DND-41 (cell line): Measurements from ENCODE around the gene GALNTL6.

ENCODE experiments used
- ATAC-seq: fragments of 200-7000 bp; cut with Tn5 transposase; 3 replicates; pipeline ENCODE4 v1.9.1; 2021; ENCODE audit warnings: low read depth; ENCODE audit not compliant: insufficient read depth
- DNase-seq: peaks from one replicate; pipeline ENCODE4 v3.0.0-alpha.2; 2020
- H2AFZ ChIP-seq: 2 replicates; pipeline ENCODE4 v1.6.0; 2012; ENCODE audit warnings: low read depth, low read length
- H3K27ac ChIP-seq: 2 replicates; pipeline ENCODE4 v1.5.1; 2012; ENCODE audit warnings: low read length, inconsistent platforms
- H3K27me3 ChIP-seq: fragments of 200-600 bp; sonication (generic); 2 replicates; pipeline ENCODE4 v1.6.0; 2012; ENCODE audit warnings: low read length, mild to moderate bottlenecking, inconsistent platforms; ENCODE audit not compliant: insufficient read depth, poor library complexity
- H3K36me3 ChIP-seq: 2 replicates; pipeline ENCODE4 v1.5.1; 2012; ENCODE audit warnings: low read length, inconsistent platforms; ENCODE audit not compliant: insufficient read depth
- H3K4me1 ChIP-seq: 2 replicates; pipeline ENCODE4 v1.5.1; 2012; ENCODE audit warnings: mild to moderate bottlenecking, low read length; ENCODE audit not compliant: insufficient read depth
- H3K4me2 ChIP-seq: 2 replicates; pipeline ENCODE4 v1.6.0; 2012; ENCODE audit warnings: mild to moderate bottlenecking, moderate library complexity, low read length, inconsistent platforms; ENCODE audit not compliant: insufficient read depth
- H3K4me3 ChIP-seq, 2 experiments: fragments of 200-600 bp in 1 of 2; shearing (Covaris generic) in 1 of 2; 2 replicates each; pipeline ENCODE4 v1.5.1; 2012 to 2016; ENCODE audit warnings: inconsistent platforms in 2 of 2, low read length in 2 of 2, mild to moderate bottlenecking in 2 of 2, low read depth in 1 of 2, moderate library complexity in 1 of 2
- H3K79me2 ChIP-seq: 2 replicates; pipeline ENCODE4 v1.6.0; 2012; ENCODE audit warnings: low read length, inconsistent platforms; ENCODE audit not compliant: insufficient read depth
- H3K9ac ChIP-seq: 2 replicates; pipeline ENCODE4 v1.6.0; 2012; ENCODE audit warnings: low read depth, mild to moderate bottlenecking, inconsistent platforms, low read length, moderate library complexity
- H3K9me3 ChIP-seq: 2 replicates; pipeline ENCODE4 v1.5.1; 2012; ENCODE audit warnings: low read length, moderate library complexity, mild to moderate bottlenecking, inconsistent platforms; ENCODE audit not compliant: insufficient read depth, severe bottlenecking
- H4K20me1 ChIP-seq: 2 replicates; pipeline ENCODE4 v1.6.0; 2012; ENCODE audit warnings: low read length; ENCODE audit not compliant: insufficient read depth
- CTCF ChIP-seq: IDR thresholded peaks from 2 replicates; pipeline ENCODE4 v1.5.1; 2012; ENCODE audit warnings: borderline replicate concordance, low read length, moderate library complexity, mild to moderate bottlenecking; ENCODE audit not compliant: poor library complexity, severe bottlenecking; ENCODE audit errors: extremely low read depth
- EZH2 ChIP-seq: IDR thresholded peaks from 3 replicates; pipeline ENCODE4 v1.6.1; 2012; ENCODE audit warnings: borderline replicate concordance, low read depth, mild to moderate bottlenecking, moderate library complexity, low read length, inconsistent platforms; ENCODE audit not compliant: severe bottlenecking

GALNTL6 gene

DNA sequence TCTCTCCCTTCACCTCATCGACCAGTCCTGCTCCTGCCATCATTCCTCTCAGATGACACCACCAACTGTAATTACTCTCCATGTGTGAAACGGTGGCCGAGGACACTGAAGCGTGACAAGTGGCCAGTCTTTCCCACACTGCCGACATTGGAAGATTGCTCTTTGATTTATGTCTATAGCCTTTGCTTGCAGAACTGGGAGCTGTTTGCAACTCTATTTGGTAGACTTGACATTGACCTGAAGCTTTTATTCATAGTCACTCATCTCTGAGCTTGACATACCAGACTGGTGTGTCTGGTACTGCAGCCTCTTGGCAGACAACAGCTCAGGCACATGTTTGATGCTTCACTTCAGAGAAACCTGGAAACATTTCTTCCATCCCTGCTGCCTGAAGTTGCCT, 1233.6 kb downstream of the GALNTL6 start:
- H3K9me3 ChIP-seq: no peaks in the 10 kb centered on the region
- TF ChIP-seq CTCF (no peak), EZH2 (no peak)
- H3K4me3 ChIP-seq: no peak overlapping the region
- no peaks in the 10 kb centered on the region for H3K36me3 ChIP-seq
- no peak overlapping the region for H2AFZ ChIP-seq
- H3K79me2 ChIP-seq: no peaks in the 10 kb centered on the region
- no peaks in the 10 kb centered on the region for H3K27me3 ChIP-seq
- ATAC-seq (no peak), DNase-seq (no peak)
- H3K4me1 ChIP-seq: no peaks in the 10 kb centered on the region
- H3K27ac ChIP-seq: no peak overlapping the region
- no peak overlapping the region for H3K4me2 ChIP-seq
- H3K9ac ChIP-seq: no peak overlapping the region
- H4K20me1 ChIP-seq: no peaks in the 10 kb centered on the region

DNA sequence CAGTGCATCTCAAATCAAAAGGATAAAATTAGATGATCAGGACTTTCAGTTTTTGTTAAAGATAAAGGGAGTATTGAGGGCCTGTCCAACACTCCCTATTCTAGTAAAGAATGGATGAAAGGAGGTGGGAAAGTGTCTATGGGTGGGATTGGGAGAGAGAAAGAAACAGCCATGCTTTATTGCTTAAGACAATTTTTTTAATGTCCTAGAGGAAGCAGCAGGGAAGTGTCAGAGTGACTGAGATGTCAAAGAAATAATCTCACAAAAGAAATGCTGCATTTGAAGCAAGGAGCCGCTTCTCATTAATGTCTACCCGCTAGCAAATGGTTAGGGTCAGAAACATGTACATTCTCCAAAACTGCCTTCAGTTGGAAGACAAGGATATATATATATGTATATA, 1238.0 kb downstream of the GALNTL6 start:
- no peaks in the 10 kb centered on the region for H3K36me3 ChIP-seq
- H3K9ac ChIP-seq: no peak overlapping the region
- H3K4me1 ChIP-seq: no peaks in the 10 kb centered on the region
- TF ChIP-seq EZH2 (no peak), CTCF (no peak)
- no peak overlapping the region for H2AFZ ChIP-seq
- DNase-seq: no peak
- H3K27ac ChIP-seq: no peak overlapping the region
- H3K79me2 ChIP-seq: no peaks in the 10 kb centered on the region
- H3K4me3 ChIP-seq: no peak overlapping the region
- no peaks in the 10 kb centered on the region for H3K27me3 ChIP-seq
- no peak overlapping the region for H3K4me2 ChIP-seq
- H3K9me3 ChIP-seq: no peaks in the 10 kb centered on the region
- no peaks in the 10 kb centered on the region for H4K20me1 ChIP-seq
- no peak for ATAC-seq

GRCh38 chr4:173051716-173052115, 1238.5 kb downstream of the GALNTL6 start:
- Histone ChIP-seq H4K20me1 (no peaks in the 10 kb centered on the region), H3K9ac (no peak overlapping the region), H3K27me3 (no peaks in the 10 kb centered on the region), H3K79me2 (no peaks in the 10 kb centered on the region), H3K4me3 (no peak overlapping the region), H3K4me2 (no peak overlapping the region), H3K9me3 (no peaks in the 10 kb centered on the region), H2AFZ (no peak overlapping the region), H3K4me1 (no peaks in the 10 kb centered on the region), H3K36me3 (no peaks in the 10 kb centered on the region), H3K27ac (no peak overlapping the region)
- ATAC-seq: no peak
- TF ChIP-seq EZH2 (no peak), CTCF (no peak)
- no peak for DNase-seq

GRCh38 chr4:173052439-173052838, 1239.2 kb downstream of the GALNTL6 start:
- Histone ChIP-seq H3K9me3 (no peaks in the 10 kb centered on the region), H3K79me2 (no peaks in the 10 kb centered on the region), H4K20me1 (no peaks in the 10 kb centered on the region), H3K36me3 (no peaks in the 10 kb centered on the region), H2AFZ (no peak overlapping the region), H3K4me2 (no peak overlapping the region), H3K27me3 (no peaks in the 10 kb centered on the region), H3K27ac (no peak overlapping the region), H3K4me3 (no peak overlapping the region), H3K9ac (no peak overlapping the region), H3K4me1 (no peaks in the 10 kb centered on the region)
- DNase-seq: no peak
- no peak for ATAC-seq
- TF ChIP-seq CTCF: no peak
- TF ChIP-seq EZH2: no peak
